CD4-positive, alpha-beta T cell (primary cell): ENCODE results near the gene CDC42BPA. TPM values are rescaled to one million over a fixed set of nuclear protein-coding genes. Genes with fewer than 3 reads are reported as not detected.
"Not testable (repeated sequence)": the region's sequence is repeated elsewhere in the genome, so short reads cannot be mapped to it uniquely, and the experiment has no call there.

ENCODE experiments used
- ATAC-seq: fragments of 200-7000 bp; cut with Tn5 transposase; one replicate; pipeline ENCODE4 v1.10.0; 2022; ENCODE audit warnings: mild to moderate bottlenecking; ENCODE audit not compliant: poor library complexity
- CTCF ChIA-PET: fragments of 350-600 bp; sonication (Branson Sonifier 250); formaldehyde crosslinking; loops from one replicate; lab custom pipeline; 2021; ENCODE audit warnings: antibody characterized with exemption, inconsistent platforms; lab: Charles Lee
- POLR2A ChIA-PET: fragments of 350-600 bp; sonication (Branson Sonifier 250); formaldehyde crosslinking; loops from one replicate; lab custom pipeline; 2021; ENCODE audit warnings: antibody characterized with exemption, inconsistent platforms; lab: Charles Lee
- DNase-seq, 14 experiments: peaks; one replicate each; pipeline ENCODE4 v3.0.0-alpha.2; 2013 to 2020; ENCODE audit warnings: mixed read lengths in 2 of 14
- H3K27ac ChIP-seq, 2 donors: one replicate each; pipeline versions ENCODE4 v1.5.1 to v1.7.0; 2013; ENCODE audit warnings: low read length in 2 of 2, low read depth in 1 of 2, mild to moderate bottlenecking in 1 of 2
- H3K27me3 ChIP-seq, 2 experiments: 1 replicate in 1 of 2; 2 replicates in 1 of 2; pipeline versions ENCODE4 v1.6.1 to v1.7.0; 2013; ENCODE audit warnings: low read length in 2 of 2, control low read depth in 1 of 2, mild to moderate bottlenecking in 1 of 2, moderate library complexity in 1 of 2; ENCODE audit not compliant: insufficient read depth in 2 of 2, control insufficient read depth in 1 of 2
- H3K36me3 ChIP-seq: one replicate; pipeline ENCODE4 v1.6.1; 2013; ENCODE audit warnings: low read length, control low read depth; ENCODE audit not compliant: insufficient read depth
- H3K4me1 ChIP-seq: one replicate; pipeline ENCODE4 v1.6.1; 2013; ENCODE audit warnings: low read length, control low read depth; ENCODE audit not compliant: insufficient read depth
- H3K4me3 ChIP-seq: one replicate; pipeline ENCODE4 v1.5.1; 2013; ENCODE audit warnings: mild to moderate bottlenecking, low read length, moderate library complexity
- H3K9me3 ChIP-seq, 2 experiments: 1 replicate in 1 of 2; 2 replicates in 1 of 2; pipeline versions ENCODE4 v1.6.1 to v1.7.0; 2013; ENCODE audit warnings: low read length in 2 of 2, mild to moderate bottlenecking in 2 of 2, control low read depth in 1 of 2, moderate library complexity in 1 of 2; ENCODE audit not compliant: control insufficient read depth in 1 of 2, insufficient read depth in 1 of 2
- H3K27ac Mint-ChIP-seq: one replicate; pipeline ENCODE4 v1.8.0; 2020; ENCODE audit warnings: mixed read lengths
- H3K27me3 Mint-ChIP-seq: one replicate; pipeline ENCODE4 v1.8.0; 2021; ENCODE audit warnings: mixed read lengths
- H3K36me3 Mint-ChIP-seq: one replicate; pipeline ENCODE4 v1.8.0; 2021; ENCODE audit warnings: low read depth, mixed read lengths
- H3K4me1 Mint-ChIP-seq: one replicate; pipeline ENCODE4 v1.8.0; 2021; ENCODE audit warnings: low read depth, mixed read lengths
- H3K4me3 Mint-ChIP-seq: one replicate; pipeline ENCODE4 v1.8.0; 2020; ENCODE audit warnings: mild to moderate bottlenecking, mixed read lengths
- H3K9me3 Mint-ChIP-seq: one replicate; pipeline ENCODE4 v1.8.0; 2020; ENCODE audit warnings: mixed read lengths
- intact Hi-C, 2 experiments: fragments of 100-400 bp; cut with DNase I in 1 of 2; cut with micrococcal nuclease in 1 of 2; formaldehyde crosslinking; loops; one replicate each; pipeline versions ENCODE4 v1.15.1 to v1.9.0; 2023 to 2025; cut with DNase I, micrococcal nuclease
- total RNA-seq, 174 experiments: library from RNA in 2 of 174; stranded (reverse) in 2 of 174; gene quantifications; one replicate each; pipeline ENCODE4 v1.2.3 and lab custom pipeline; 2021 to 2026
- TF ChIP-seq, protein P1 (sequence below): fragments of 200-600 bp; IDR thresholded peaks from one replicate; pipeline ENCODE4 v1.8.0; 2022; ENCODE audit warnings: antibody characterized with exemption, mild to moderate bottlenecking

Gene CDC42BPA
- total RNA-seq, 2 experiments from 2014 or later = 2.2 to 3.0 TPM

DNA sequence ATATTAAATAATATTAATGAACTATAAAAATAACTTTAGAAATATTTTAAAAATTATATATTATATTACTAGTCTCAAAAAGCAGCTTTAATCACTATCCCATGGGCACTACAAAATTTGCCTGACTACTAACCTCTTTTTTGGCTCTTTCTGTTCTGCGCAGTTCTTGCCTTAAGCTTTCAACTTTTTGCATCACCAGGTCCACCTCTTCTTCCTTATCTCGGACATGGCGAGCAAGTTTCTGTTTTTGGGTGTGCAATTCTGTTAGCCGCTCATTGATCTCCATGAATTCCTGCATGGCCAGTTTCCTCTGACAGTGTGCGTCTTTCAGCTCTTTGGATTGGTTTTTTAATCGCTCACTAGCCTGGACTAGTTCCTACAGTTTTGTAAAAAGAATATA lies 205.8 kb downstream of the CDC42BPA start:
- ChIA-PET POLR2A (no interaction called here), CTCF (interaction anchor here (2.4 kb wide), 1 partner anchor 10 kb away, joined by 6 read pairs; no protein-coding TSS in a partner anchor)
- H3K36me3 ChIP-seq = no peaks in the 10 kb centered on the region
- H3K4me1 Mint-ChIP-seq = no peaks in the 10 kb centered on the region
- DNase-seq (no peak), ATAC-seq (no peak)
- H3K4me3 ChIP-seq = no peak overlapping the region
- no peak overlapping the region for H3K4me3 Mint-ChIP-seq
- peaks cover 4 to 11% of the 10 kb centered on the region in 2 experiments for H3K27me3 ChIP-seq
- H3K27me3 Mint-ChIP-seq = peaks cover 32% of the 10 kb centered on the region
- intact Hi-C loops = no loop called here
- H3K4me1 ChIP-seq = no peaks in the 10 kb centered on the region
- H3K27ac Mint-ChIP-seq = no peak overlapping the region
- H3K9me3 Mint-ChIP-seq = no peaks in the 10 kb centered on the region
- H3K36me3 Mint-ChIP-seq = no peaks in the 10 kb centered on the region
- TF ChIP-seq, protein P1, sequence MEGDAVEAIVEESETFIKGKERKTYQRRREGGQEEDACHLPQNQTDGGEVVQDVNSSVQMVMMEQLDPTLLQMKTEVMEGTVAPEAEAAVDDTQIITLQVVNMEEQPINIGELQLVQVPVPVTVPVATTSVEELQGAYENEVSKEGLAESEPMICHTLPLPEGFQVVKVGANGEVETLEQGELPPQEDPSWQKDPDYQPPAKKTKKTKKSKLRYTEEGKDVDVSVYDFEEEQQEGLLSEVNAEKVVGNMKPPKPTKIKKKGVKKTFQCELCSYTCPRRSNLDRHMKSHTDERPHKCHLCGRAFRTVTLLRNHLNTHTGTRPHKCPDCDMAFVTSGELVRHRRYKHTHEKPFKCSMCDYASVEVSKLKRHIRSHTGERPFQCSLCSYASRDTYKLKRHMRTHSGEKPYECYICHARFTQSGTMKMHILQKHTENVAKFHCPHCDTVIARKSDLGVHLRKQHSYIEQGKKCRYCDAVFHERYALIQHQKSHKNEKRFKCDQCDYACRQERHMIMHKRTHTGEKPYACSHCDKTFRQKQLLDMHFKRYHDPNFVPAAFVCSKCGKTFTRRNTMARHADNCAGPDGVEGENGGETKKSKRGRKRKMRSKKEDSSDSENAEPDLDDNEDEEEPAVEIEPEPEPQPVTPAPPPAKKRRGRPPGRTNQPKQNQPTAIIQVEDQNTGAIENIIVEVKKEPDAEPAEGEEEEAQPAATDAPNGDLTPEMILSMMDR = no peak
- no peak overlapping the region for H3K27ac ChIP-seq
- no peaks in the 10 kb centered on the region for H3K9me3 ChIP-seq

DNA sequence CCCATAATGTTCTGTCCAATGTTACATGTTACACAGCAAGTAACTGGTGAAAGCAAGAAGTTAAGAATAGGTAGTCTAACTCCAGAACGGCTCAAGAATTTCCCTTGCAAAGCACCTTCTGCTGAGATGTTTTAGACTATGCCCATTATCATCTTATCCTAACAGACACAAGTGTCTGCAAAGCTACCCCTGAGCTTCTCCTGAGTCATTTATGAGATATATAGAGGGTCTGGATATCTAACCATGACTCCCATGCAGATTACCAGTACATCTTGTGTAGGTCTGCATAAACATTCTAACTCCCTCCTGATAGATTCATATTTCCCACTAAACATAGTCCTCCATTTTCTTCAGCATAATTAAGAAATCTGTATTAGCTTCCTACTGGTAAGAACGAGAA lies 206.5 kb downstream of the CDC42BPA start:
- POLR2A ChIA-PET = no interaction called here

DNA sequence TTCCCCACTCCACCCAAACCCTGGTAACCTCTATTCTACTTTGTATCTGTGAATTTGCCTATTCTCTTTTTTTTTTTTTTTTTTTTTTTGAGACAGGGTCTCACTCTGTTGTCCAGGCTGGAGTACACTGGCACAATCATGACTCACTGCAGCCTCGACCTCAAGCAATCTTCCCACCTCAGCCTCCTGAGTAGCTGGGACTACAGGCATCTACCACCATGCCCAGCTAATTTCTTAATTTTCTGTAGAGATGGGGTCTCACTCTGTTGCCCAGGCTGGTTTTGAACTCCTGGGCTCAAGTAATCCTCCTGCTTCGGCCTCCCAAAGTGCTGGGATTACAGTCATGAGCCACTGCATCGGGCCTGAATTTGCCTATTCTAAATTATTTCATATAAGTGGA lies 213.0 kb downstream of the CDC42BPA start:
- DNase-seq, H3K36me3 Mint-ChIP-seq, H3K27me3 Mint-ChIP-seq, H3K36me3 ChIP-seq, H3K27me3 ChIP-seq, H3K4me1 ChIP-seq, H3K9me3 ChIP-seq, H3K4me1 Mint-ChIP-seq, H3K4me3 Mint-ChIP-seq, POLR2A ChIA-PET, ATAC-seq, H3K4me3 ChIP-seq, H3K27ac ChIP-seq, intact Hi-C loops, H3K27ac Mint-ChIP-seq, H3K9me3 Mint-ChIP-seq, CTCF ChIA-PET: not testable (repeated sequence)

More for the DNA sequence above, 206.5 kb downstream of the CDC42BPA start:
- Histone ChIP-seq H3K4me3 (no peak overlapping the region), H3K27me3 (peaks cover 0 to 10% of the 10 kb centered on the region in 2 experiments), H3K27ac (no peak overlapping the region), H3K36me3 (no peaks in the 10 kb centered on the region), H3K4me1 (no peaks in the 10 kb centered on the region), H3K9me3 (no peaks in the 10 kb centered on the region)
- Mint-ChIP-seq H3K9me3 (no peaks in the 10 kb centered on the region), H3K4me1 (no peaks in the 10 kb centered on the region), H3K36me3 (no peaks in the 10 kb centered on the region), H3K4me3 (no peak overlapping the region), H3K27me3 (peaks cover 35% of the 10 kb centered on the region), H3K27ac (no peak overlapping the region)
- ATAC-seq (no peak), DNase-seq (no peak)
- TF ChIP-seq, protein P1 = no peak
- CTCF ChIA-PET = interaction anchor here (2.4 kb wide), 1 partner anchor 11 kb away, joined by 6 read pairs; no protein-coding TSS in a partner anchor
- intact Hi-C loops = no loop called here

DNA sequence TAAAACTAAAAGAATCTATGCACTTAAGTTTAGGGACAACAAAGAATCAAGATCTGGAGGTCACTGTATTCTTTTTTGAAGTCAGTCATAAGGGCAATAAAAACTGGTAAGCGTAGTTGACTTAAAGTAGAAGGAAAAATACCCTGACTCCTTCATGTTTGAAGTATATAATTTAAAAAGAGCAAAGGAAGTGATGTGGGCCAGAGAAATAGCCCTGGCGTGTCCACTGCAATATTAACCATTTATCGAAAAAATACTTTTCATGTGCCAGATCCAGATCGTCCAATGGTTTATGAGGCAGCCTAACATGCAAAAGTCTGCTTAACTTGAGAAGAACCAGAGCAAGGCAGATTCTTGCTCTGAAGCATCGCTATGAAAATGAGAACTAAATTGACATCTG lies 216.2 kb downstream of the CDC42BPA start:
- Mint-ChIP-seq H3K4me3 (no peak overlapping the region), H3K4me1 (no peaks in the 10 kb centered on the region), H3K27ac (no peak overlapping the region), H3K27me3 (no peaks in the 10 kb centered on the region), H3K36me3 (no peaks in the 10 kb centered on the region), H3K9me3 (no peaks in the 10 kb centered on the region)
- H3K36me3 ChIP-seq = no peaks in the 10 kb centered on the region
- POLR2A ChIA-PET = no interaction called here
- no peak overlapping the region for H3K4me3 ChIP-seq
- CTCF ChIA-PET = no interaction called here
- no peaks in the 10 kb centered on the region for H3K4me1 ChIP-seq
- H3K9me3 ChIP-seq = no peaks in the 10 kb centered on the region
- no peak overlapping the region for H3K27ac ChIP-seq
- TF ChIP-seq, protein P1 = no peak
- intact Hi-C loops = no loop called here
- no peak for DNase-seq
- no peak for ATAC-seq
- no peaks in the 10 kb centered on the region for H3K27me3 ChIP-seq
